Endothelial cell of umbilical vein (primary cell): ENCODE data around the gene IL17F. TPM values are rescaled to one million over a fixed set of nuclear protein-coding genes. Genes with fewer than 3 reads are reported as not detected.
A peak's percentile ranks its signal among the peaks of the same experiment; 100 is the strongest.

Experiments used
- BruUV-seq: library from RNA; stranded (reverse); fragments of 400-500 nt; replicated peaks from 2 replicates; lab custom pipeline; 2021; lab: Mats Ljungman, UMichigan
- CTCF ChIA-PET: fragments of 300-600, 350-600 bp; sonication (Branson Sonifier 250); formaldehyde crosslinking; loops from one replicate; lab custom pipeline; 2021; ENCODE audit warnings: antibody characterized with exemption, inconsistent platforms; lab: Charles Lee
- POLR2A ChIA-PET: fragments of 300-600, 350-600 bp; sonication (Branson Sonifier 250); formaldehyde crosslinking; loops from one replicate; lab custom pipeline; 2021; ENCODE audit warnings: antibody characterized with exemption, inconsistent platforms; lab: Charles Lee
- DNase-seq: peaks from one replicate; pipeline ENCODE4 v3.0.0-alpha.2; 2011; ENCODE audit warnings: low read depth, low spot score
- FAIRE-seq: peaks from 2 replicates; lab custom pipeline; 2011; peaks lifted over from hg19 to GRCh38; lab: Jason Lieb, UNC
- H2AFZ ChIP-seq: 2 replicates; pipeline ENCODE4 v1.6.0; 2012; ENCODE audit warnings: low read depth, low read length, control low read depth, inconsistent platforms
- H3K27ac ChIP-seq: 2 replicates; pipeline ENCODE4 v1.5.1; 2011; ENCODE audit warnings: low read depth, mild to moderate bottlenecking, control low read depth, low read length, moderate library complexity; ENCODE audit not compliant: insufficient read depth
- H3K27me3 ChIP-seq, 2 experiments: 2 replicates each; pipeline versions ENCODE4 v1.6.0 to v1.6.1; 2011; ENCODE audit warnings: low read length in 2 of 2, mixed read lengths in 1 of 2; ENCODE audit not compliant: control insufficient read depth in 2 of 2, insufficient read depth in 2 of 2
- H3K36me3 ChIP-seq, 2 experiments: 2 replicates in 1 of 2; 3 replicates in 1 of 2; pipeline ENCODE4 v1.5.1; 2011; ENCODE audit warnings: low read length in 2 of 2, mild to moderate bottlenecking in 1 of 2, moderate library complexity in 1 of 2; ENCODE audit not compliant: control insufficient read depth in 2 of 2, insufficient read depth in 2 of 2; ENCODE audit errors: extremely low read depth in 1 of 2
- H3K4me1 ChIP-seq: 3 replicates; pipeline ENCODE4 v1.5.1; 2011; ENCODE audit warnings: mild to moderate bottlenecking, low read length; ENCODE audit not compliant: control insufficient read depth, insufficient read depth; ENCODE audit errors: extremely low read depth
- H3K4me2 ChIP-seq: 2 replicates; pipeline ENCODE4 v1.6.1; 2011; ENCODE audit warnings: low read length, control low read depth, mixed read lengths; ENCODE audit not compliant: insufficient read depth
- H3K4me3 ChIP-seq, 3 experiments: fragments of 200-600 bp in 1 of 3; sonication (generic), shearing (Covaris generic) in 1 of 3; replicated peaks in 1 of 3; 2 replicates each; pipeline ENCODE4 v1.5.1; 2011 to 2016; ENCODE audit warnings: control low read depth in 3 of 3, low read length in 3 of 3, mild to moderate bottlenecking in 2 of 3, inconsistent platforms in 1 of 3, low read depth in 1 of 3, moderate library complexity in 1 of 3; ENCODE audit not compliant: insufficient read depth in 1 of 3
- H3K79me2 ChIP-seq: 2 replicates; pipeline ENCODE4 v1.6.0; 2012; ENCODE audit warnings: low read length, inconsistent platforms; ENCODE audit not compliant: control insufficient read depth, insufficient read depth
- H3K9ac ChIP-seq: replicated peaks from 2 replicates; pipeline ENCODE3; 2011; ENCODE audit warnings: low read length, control low read depth; ENCODE audit not compliant: insufficient read depth; ENCODE audit errors: extremely low read depth
- H3K9me1 ChIP-seq: replicated peaks from 3 replicates; pipeline ENCODE4 v1.6.0; 2011; ENCODE audit warnings: mild to moderate bottlenecking, low read length; ENCODE audit not compliant: control insufficient read depth, insufficient read depth; ENCODE audit errors: extremely low read depth
- H3K9me3 ChIP-seq: replicated peaks from 2 replicates; pipeline ENCODE4 v1.5.1; 2012; ENCODE audit warnings: low read length, inconsistent platforms; ENCODE audit not compliant: control insufficient read depth, insufficient read depth
- H4K20me1 ChIP-seq: replicated peaks from 2 replicates; pipeline ENCODE3; 2011; ENCODE audit warnings: mild to moderate bottlenecking, low read length; ENCODE audit not compliant: control insufficient read depth, insufficient read depth; ENCODE audit errors: extremely low read depth
- FOS ChIP-seq: IDR thresholded peaks from 2 replicates; pipeline ENCODE4 v1.6.1; 2011; ENCODE audit warnings: mild to moderate bottlenecking, low read length, moderate library complexity, borderline replicate concordance; ENCODE audit not compliant: insufficient read depth
- GATA2 ChIP-seq: IDR thresholded peaks from 2 replicates; pipeline ENCODE4 v1.7.0; 2011; ENCODE audit warnings: low read depth, mild to moderate bottlenecking, moderate library complexity, mixed read lengths, low read length; ENCODE audit not compliant: insufficient read length, insufficient read depth
- JUN ChIP-seq: IDR thresholded peaks from 2 replicates; pipeline ENCODE4 v1.6.1; 2011; ENCODE audit warnings: borderline replicate concordance, low read depth; ENCODE audit not compliant: insufficient read length, insufficient read depth
- MYC ChIP-seq: IDR thresholded peaks from one replicate; pipeline ENCODE4 v1.6.1; 2011; ENCODE audit warnings: mild to moderate bottlenecking, low read depth, low read length
- POLR2A ChIP-seq: IDR thresholded peaks from 2 replicates; pipeline ENCODE4 v1.6.1; 2012; ENCODE audit warnings: low read depth, mild to moderate bottlenecking, control low read depth, low read length
- POLR2AphosphoS5 ChIP-seq: IDR thresholded peaks from 2 replicates; pipeline ENCODE4 v1.6.1; 2012; ENCODE audit warnings: low read depth, mild to moderate bottlenecking, control low read depth, low read length, moderate library complexity; ENCODE audit not compliant: insufficient read depth
- dilution Hi-C: fragments of 300-500 bp; cut with MboI; formaldehyde crosslinking; loops from one replicate; pipeline ENCODE4 v1.15.0; 2019; ENCODE audit warnings: low sequenced_read_pairs; ENCODE audit not compliant: extremely low pct_ligation_motif_present
- intact Hi-C: fragments of 100-400 bp; cut with micrococcal nuclease; formaldehyde crosslinking; loops from one replicate; pipeline ENCODE4 v1.10.0; 2022
- polyA plus RNA-seq, 4 experiments: library from polyadenylated mRNA; depleted of rRNA in 3 of 4; stranded (reverse) in 3 of 4; unstranded in 1 of 4; fragments of >200 nt; gene quantifications; 2 replicates each; pipeline versions ENCODE4 v1.2.1 to v1.2.3, GENCODE V29; 2011 to 2012; ENCODE audit warnings: missing spikeins in 1 of 4
- total RNA-seq: library from RNA; stranded (reverse); gene quantifications from 2 replicates; pipeline ENCODE4 v1.2.3, GENCODE V29; 2021

The IL17F gene
- total and polyA plus RNA-seq, 2 donors (not counting 3 experiments of a cell fraction or from before 2014, with no cell fraction given): not detected

DNA sequence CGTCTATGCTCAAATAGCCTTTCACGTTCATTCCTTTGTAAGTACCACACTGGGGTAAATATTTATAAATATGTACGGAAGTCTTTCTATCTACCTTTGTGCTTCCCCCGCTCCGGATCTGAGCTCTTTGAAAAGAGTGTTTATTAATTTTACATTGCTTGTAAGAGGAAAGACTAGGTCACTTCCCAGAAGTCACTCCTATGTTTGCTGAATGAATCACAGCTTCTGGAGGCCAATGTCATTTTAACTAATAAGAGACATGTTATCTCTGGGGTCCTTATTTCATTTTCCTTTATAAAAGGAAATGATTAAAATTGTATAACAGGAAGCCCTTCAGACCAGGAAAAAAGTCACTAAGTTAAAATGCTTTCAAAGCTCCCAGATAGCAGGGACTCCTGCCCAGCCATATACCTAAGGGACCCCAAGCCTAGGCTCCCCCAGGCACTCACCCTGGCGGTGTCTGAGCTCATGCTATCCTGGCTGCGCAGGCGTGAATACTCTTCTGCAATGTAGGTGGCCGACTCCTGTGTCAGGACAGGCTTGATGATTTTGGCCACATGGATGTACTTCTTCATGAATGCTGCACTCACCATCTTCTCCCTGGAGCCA, 27.7 kb upstream of the IL17F start:
- H3K36me3 ChIP-seq: peaks cover 13 to 15% of the 10 kb centered on the region in 2 experiments
- H3K4me2 ChIP-seq: peak overlapping the region; percentile 74
- ChIA-PET CTCF (interaction anchor here (0.5 to 1.9 kb wide), 9 partner anchors 8 to 136 kb away, joined by 3 to 20 read pairs (median 5); partner anchors contain the start of genes MCM3 and PAQR8), POLR2A (no interaction called here)
- dilution Hi-C loops (no loop called here), intact Hi-C loops (loop anchor here (1.0 to 5.0 kb wide), 2 partner anchors 12 to 400 kb away; partner anchors contain the start of genes MCM3 and TMEM14A)
- no peaks in the 10 kb centered on the region for H3K9me1 ChIP-seq
- FAIRE-seq (peak; percentile 86), DNase-seq (peak; percentile 85)
- H3K79me2 ChIP-seq: no peaks in the 10 kb centered on the region
- peaks cover 24% of the 10 kb centered on the region for H3K4me1 ChIP-seq
- H3K27ac ChIP-seq: peak overlapping the region; percentile 65
- TF ChIP-seq FOS (peak; percentile 92), POLR2AphosphoS5 (peak; percentile 45), MYC (no peak), POLR2A (no peak), GATA2 (peak; percentile 90), JUN (peak; percentile 63)
- H3K27me3 ChIP-seq: no peaks in the 10 kb centered on the region
- H2AFZ ChIP-seq: no peak overlapping the region
- H3K9ac ChIP-seq: no peak overlapping the region
- no peak overlapping the region for H3K4me3 ChIP-seq
- BruUV-seq: no TSS peak
- no peaks in the 10 kb centered on the region for H3K9me3 ChIP-seq
- no peaks in the 10 kb centered on the region for H4K20me1 ChIP-seq
